Thyroid gland (tissue), 4 donors: ENCODE measurements around the gene ACTC1.

Experiments used
- POLR2A ChIP-seq, 2 donors: fragments of 450-650 bp; IDR thresholded peaks; one replicate each; pipeline ENCODE4 v1.6.1; 2017; ENCODE audit warnings: antibody characterized with exemption in 2 of 2, mild to moderate bottlenecking in 2 of 2, moderate library complexity in 1 of 2
- TF ChIP-seq, protein P1 (sequence below), 6 experiments: fragments of 200-600 bp in 3 of 6; fragments of 450-650 bp in 3 of 6; sonication (generic) in 3 of 6; IDR thresholded peaks; one replicate each; pipeline ENCODE4 v1.5.1; 2016 to 2019; ENCODE audit warnings: antibody characterized with exemption in 6 of 6, mild to moderate bottlenecking in 2 of 6, inconsistent platforms in 1 of 6, moderate library complexity in 1 of 6

DNA sequence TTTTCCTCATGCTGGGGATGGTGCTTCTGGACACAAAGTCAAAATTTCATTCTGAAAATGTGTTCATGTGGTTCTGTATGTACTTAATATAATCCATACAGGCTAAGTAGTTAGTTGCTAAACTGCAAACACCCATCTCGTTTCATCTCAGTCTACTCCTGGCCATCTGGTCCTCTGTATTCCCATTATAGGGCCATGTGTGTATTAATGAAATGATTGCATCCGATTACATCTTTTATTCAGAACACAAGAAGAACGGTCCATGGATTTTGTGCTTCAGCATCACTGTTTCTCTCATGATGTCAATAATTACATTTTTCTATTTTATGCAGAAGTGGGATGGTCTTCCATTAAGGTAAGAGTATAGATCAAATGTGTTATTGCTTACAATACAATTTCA, 34.4 kb downstream of the ACTC1 start:
- TF ChIP-seq, protein P1, sequence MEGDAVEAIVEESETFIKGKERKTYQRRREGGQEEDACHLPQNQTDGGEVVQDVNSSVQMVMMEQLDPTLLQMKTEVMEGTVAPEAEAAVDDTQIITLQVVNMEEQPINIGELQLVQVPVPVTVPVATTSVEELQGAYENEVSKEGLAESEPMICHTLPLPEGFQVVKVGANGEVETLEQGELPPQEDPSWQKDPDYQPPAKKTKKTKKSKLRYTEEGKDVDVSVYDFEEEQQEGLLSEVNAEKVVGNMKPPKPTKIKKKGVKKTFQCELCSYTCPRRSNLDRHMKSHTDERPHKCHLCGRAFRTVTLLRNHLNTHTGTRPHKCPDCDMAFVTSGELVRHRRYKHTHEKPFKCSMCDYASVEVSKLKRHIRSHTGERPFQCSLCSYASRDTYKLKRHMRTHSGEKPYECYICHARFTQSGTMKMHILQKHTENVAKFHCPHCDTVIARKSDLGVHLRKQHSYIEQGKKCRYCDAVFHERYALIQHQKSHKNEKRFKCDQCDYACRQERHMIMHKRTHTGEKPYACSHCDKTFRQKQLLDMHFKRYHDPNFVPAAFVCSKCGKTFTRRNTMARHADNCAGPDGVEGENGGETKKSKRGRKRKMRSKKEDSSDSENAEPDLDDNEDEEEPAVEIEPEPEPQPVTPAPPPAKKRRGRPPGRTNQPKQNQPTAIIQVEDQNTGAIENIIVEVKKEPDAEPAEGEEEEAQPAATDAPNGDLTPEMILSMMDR (IDR thresholded peaks at IDR 0.05), result no peak
- TF ChIP-seq POLR2A (IDR thresholded peaks at IDR 0.05), result no peak
